HG03565 (cell line): ENCODE data around the gene VSTM4.

Experiments used
- ATAC-seq: cut with Tn5 transposase; IDR thresholded peaks from one replicate; pipeline ENCODE4 v1.9.1; 2021; ENCODE audit warnings: mild to moderate bottlenecking, moderate library complexity; ENCODE audit not compliant: unreplicated experiment

Gene VSTM4

GRCh38 chr10:49049660-49050059, 65.7 kb downstream of the VSTM4 start:
- no peak for ATAC-seq

- ATAC-seq, result no peak
Measured at GRCh38 chr10:49047128-49047639, 68.1 kb downstream of the VSTM4 start.

- ATAC-seq, result no peak
Measured at GRCh38 chr10:49044293-49045193, 70.8 kb downstream of the VSTM4 start.

- ATAC-seq, result no peak
Measured at GRCh38 chr10:49040601-49041000, 74.7 kb downstream of the VSTM4 start.

GRCh38 chr10:49039409-49039808, 75.9 kb downstream of the VSTM4 start:
- ATAC-seq, result no peak

GRCh38 chr10:49038711-49039110, 76.6 kb downstream of the VSTM4 start:
- no peak for ATAC-seq

- no peak for ATAC-seq
Measured at GRCh38 chr10:49037187-49037586, 78.1 kb downstream of the VSTM4 start.

GRCh38 chr10:49036638-49037037, 78.7 kb downstream of the VSTM4 start:
- no peak for ATAC-seq

- ATAC-seq, result no peak
Measured at GRCh38 chr10:49035920-49036319, 79.4 kb downstream of the VSTM4 start.

- ATAC-seq, result no peak
Measured at GRCh38 chr10:49034925-49035324, 80.4 kb downstream of the VSTM4 start.

- no peak for ATAC-seq
Measured at GRCh38 chr10:49033939-49034338, 81.4 kb downstream of the VSTM4 start.

- no peak for ATAC-seq
Measured at GRCh38 chr10:49029666-49030065, 85.7 kb downstream of the VSTM4 start.

GRCh38 chr10:49028639-49029038, 86.7 kb downstream of the VSTM4 start:
- ATAC-seq, result no peak

- no peak for ATAC-seq
Measured at GRCh38 chr10:49025347-49025983, 89.9 kb downstream of the VSTM4 start.

- ATAC-seq, result no peak
Measured at GRCh38 chr10:49024484-49024883, 90.8 kb downstream of the VSTM4 start.

GRCh38 chr10:49023752-49024151, 91.6 kb downstream of the VSTM4 start:
- ATAC-seq, result no peak

GRCh38 chr10:49023071-49023470, 92.3 kb downstream of the VSTM4 start:
- no peak for ATAC-seq

GRCh38 chr10:49021685-49022084, 93.6 kb downstream of the VSTM4 start:
- ATAC-seq, result no peak

GRCh38 chr10:49015700-49016099, 99.6 kb downstream of the VSTM4 start:
- ATAC-seq, result no peak

- no peak for ATAC-seq
Measured at GRCh38 chr10:49012603-49013002, 102.7 kb downstream of the VSTM4 start.

GRCh38 chr10:49011756-49012155, 103.6 kb downstream of the VSTM4 start:
- ATAC-seq, result no peak

- no peak for ATAC-seq
Measured at GRCh38 chr10:49010865-49011264, 104.5 kb downstream of the VSTM4 start.
